ENCODE data around the gene LTB4R2. TPM values are rescaled to one million over a fixed set of nuclear protein-coding genes. Genes with fewer than 3 reads are reported as not detected.

LTB4R2 gene
- total RNA-seq, 1 donor from 2014 or later: 3.0 TPM

DNA sequence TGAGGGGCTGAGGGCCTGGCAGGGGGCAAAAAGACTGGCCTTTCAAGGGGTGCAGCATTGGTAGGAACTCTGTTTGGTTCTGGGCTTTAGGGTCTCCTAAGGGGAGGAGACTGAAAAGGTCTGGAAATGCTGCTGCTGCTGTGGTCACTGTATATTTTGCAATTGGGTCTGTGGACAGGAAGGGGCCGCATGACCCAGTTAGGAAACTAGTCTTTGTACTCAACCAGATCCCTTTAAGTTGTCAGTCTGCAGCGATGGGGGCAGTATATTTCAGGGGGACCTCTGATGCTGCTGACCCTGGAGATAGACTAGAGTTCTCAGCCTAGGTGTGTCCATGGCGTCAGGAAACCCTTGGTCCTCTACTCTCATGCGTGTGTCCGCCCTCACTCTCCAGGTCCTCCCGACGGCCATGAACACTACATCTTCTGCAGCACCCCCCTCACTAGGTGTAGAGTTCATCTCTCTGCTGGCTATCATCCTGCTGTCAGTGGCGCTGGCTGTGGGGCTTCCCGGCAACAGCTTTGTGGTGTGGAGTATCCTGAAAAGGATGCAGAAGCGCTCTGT lies 5.4 kb downstream of the LTB4R2 start:
- intact Hi-C loops (cut with DNase I): no loop called here
- H3K4me3 ChIP-seq: no peak overlapping the region
- no peaks in the 10 kb centered on the region for H3K36me3 ChIP-seq
- H3K27me3 ChIP-seq: peaks cover 4% of the 10 kb centered on the region
- DNase-seq (ENCODE audit: low spot score in 2 of 2): no peak
- H3K9me3 ChIP-seq: no peaks in the 10 kb centered on the region
- peaks cover 4 to 10% of the 10 kb centered on the region in 2 donors for H3K4me1 ChIP-seq
- no peak overlapping the region for H3K27ac ChIP-seq
- TF ChIP-seq, protein P1, sequence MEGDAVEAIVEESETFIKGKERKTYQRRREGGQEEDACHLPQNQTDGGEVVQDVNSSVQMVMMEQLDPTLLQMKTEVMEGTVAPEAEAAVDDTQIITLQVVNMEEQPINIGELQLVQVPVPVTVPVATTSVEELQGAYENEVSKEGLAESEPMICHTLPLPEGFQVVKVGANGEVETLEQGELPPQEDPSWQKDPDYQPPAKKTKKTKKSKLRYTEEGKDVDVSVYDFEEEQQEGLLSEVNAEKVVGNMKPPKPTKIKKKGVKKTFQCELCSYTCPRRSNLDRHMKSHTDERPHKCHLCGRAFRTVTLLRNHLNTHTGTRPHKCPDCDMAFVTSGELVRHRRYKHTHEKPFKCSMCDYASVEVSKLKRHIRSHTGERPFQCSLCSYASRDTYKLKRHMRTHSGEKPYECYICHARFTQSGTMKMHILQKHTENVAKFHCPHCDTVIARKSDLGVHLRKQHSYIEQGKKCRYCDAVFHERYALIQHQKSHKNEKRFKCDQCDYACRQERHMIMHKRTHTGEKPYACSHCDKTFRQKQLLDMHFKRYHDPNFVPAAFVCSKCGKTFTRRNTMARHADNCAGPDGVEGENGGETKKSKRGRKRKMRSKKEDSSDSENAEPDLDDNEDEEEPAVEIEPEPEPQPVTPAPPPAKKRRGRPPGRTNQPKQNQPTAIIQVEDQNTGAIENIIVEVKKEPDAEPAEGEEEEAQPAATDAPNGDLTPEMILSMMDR (IDR thresholded peaks at IDR 0.05): no peak

DNA sequence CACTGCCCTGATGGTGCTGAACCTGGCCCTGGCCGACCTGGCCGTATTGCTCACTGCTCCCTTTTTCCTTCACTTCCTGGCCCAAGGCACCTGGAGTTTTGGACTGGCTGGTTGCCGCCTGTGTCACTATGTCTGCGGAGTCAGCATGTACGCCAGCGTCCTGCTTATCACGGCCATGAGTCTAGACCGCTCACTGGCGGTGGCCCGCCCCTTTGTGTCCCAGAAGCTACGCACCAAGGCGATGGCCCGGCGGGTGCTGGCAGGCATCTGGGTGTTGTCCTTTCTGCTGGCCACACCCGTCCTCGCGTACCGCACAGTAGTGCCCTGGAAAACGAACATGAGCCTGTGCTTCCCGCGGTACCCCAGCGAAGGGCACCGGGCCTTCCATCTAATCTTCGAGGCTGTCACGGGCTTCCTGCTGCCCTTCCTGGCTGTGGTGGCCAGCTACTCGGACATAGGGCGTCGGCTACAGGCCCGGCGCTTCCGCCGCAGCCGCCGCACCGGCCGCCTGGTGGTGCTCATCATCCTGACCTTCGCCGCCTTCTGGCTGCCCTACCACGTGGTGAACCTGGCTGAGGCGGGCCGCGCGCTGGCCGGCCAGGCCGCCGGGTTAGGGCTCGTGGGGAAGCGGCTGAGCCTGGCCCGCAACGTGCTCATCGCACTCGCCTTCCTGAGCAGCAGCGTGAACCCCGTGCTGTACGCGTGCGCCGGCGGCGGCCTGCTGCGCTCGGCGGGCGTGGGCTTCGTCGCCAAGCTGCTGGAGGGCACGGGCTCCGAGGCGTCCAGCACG lies 6.1 kb downstream of the LTB4R2 start:
- Histone ChIP-seq H3K27ac (no peak overlapping the region), H3K4me3 (no peak overlapping the region), H3K27me3 (peaks cover 4% of the 10 kb centered on the region), H3K9me3 (no peaks in the 10 kb centered on the region), H3K4me1 (peaks cover 0 to 6% of the 10 kb centered on the region in 2 donors), H3K36me3 (no peaks in the 10 kb centered on the region)
- DNase-seq (ENCODE audit: low spot score in 2 of 2): no peak
- intact Hi-C loops (cut with DNase I): no loop called here
- TF ChIP-seq, protein P1 (IDR thresholded peaks at IDR 0.05): peak; percentile 8 to 14 (median 9)

DNA sequence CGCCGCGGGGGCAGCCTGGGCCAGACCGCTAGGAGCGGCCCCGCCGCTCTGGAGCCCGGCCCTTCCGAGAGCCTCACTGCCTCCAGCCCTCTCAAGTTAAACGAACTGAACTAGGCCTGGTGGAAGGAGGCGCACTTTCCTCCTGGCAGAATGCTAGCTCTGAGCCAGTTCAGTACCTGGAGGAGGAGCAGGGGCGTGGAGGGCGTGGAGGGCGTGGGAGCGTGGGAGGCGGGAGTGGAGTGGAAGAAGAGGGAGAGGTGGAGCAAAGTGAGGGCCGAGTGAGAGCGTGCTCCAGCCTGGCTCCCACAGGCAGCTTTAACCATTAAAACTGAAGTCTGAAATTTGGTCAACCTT lies 6.6 kb downstream of the LTB4R2 start:
- Histone ChIP-seq H3K4me3 (no peak overlapping the region), H3K36me3 (no peaks in the 10 kb centered on the region), H3K9me3 (no peaks in the 10 kb centered on the region), H3K27me3 (peaks cover 4% of the 10 kb centered on the region), H3K27ac (no peak overlapping the region), H3K4me1 (peaks cover 0 to 6% of the 10 kb centered on the region in 2 donors)
- intact Hi-C loops (cut with DNase I): no loop called here
- no peak for DNase-seq (ENCODE audit: low spot score in 2 of 2)
- TF ChIP-seq, protein P1 (IDR thresholded peaks at IDR 0.05): no peak

DNA sequence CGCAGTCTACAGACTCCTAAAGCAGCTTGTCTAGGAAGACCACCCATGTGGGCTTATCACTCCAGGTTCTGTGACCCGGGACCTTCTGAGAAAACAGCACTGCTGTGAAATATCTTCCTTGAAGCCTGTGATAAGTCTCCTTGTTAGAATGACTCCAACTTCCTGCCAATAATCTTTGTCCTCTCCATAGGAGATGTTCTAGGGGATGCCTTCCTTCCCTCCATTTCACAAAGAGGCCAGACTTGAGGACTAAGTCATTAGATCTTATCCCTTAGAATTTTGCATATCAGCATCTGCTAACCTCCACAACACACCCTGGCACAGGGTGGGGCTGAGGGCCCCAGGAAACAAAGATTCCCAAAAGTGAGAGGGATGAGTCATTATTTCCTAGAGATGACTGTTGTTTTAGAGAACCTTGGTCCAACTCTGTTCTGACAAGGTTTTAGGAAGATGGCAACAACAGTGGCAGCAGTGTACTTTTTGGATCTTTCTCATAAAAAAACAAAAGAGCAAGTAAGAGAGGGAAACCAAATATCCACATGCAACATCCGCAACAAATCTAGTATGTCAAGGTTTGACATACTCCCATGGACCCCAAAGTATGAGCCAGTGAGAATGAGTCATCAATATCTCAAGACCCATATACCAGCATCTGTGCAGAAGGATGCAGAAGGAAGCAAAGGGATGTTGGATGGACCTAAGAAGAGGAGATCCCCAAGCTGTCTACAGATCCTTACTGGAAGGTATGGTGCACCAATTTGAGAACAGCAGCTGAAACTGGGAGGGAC lies 7.4 kb downstream of the LTB4R2 start:
- Histone ChIP-seq H3K4me3 (no peak overlapping the region), H3K4me1 (peaks cover 0 to 6% of the 10 kb centered on the region in 2 donors), H3K27ac (no peak overlapping the region), H3K36me3 (no peaks in the 10 kb centered on the region), H3K9me3 (no peaks in the 10 kb centered on the region), H3K27me3 (peaks cover 4% of the 10 kb centered on the region)
- TF ChIP-seq, protein P1 (IDR thresholded peaks at IDR 0.05): no peak
- intact Hi-C loops (cut with DNase I): no loop called here
- DNase-seq (ENCODE audit: low spot score in 2 of 2): no peak

DNA sequence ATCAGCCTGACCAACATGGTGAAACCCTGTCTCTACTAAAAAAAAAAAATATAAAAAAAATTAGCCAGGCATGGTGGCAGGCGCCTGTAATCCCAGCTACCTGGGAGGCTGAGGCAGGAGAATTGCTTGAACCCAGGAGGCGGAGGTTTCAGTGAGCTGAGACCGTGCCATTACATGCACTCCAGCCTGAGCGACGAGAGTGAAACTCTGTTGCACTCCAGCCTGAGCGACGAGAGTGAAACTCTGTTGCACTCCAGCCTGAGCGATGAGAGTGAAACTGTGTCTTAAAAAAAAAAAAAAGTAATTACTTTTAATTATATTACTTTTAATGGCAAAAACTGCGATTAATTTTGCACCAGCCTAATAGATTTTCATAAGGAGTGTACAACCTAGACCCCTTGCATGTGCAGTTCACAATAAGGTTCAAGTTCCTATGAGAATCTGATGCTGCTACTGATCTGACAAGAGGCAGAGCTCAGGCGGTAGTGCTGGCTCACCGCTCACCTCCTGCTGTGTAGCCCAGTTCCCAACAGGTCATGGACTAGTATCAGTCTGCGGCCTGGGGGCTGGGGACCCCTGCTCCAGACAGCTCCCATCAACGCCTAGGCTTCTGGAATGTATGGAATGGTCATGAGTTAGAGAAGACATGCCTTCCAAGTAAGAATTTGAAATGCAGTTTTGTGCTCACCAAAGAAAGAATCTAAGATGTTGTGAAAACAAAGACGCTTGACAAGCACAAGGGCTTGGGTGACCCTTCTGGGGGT lies 11.5 kb downstream of the LTB4R2 start:
- Histone ChIP-seq H3K9me3 (no peaks in the 10 kb centered on the region), H3K4me3 (no peak overlapping the region), H3K4me1 (peaks cover 0 to 2% of the 10 kb centered on the region in 2 donors), H3K27me3 (peaks cover 2% of the 10 kb centered on the region), H3K36me3 (no peaks in the 10 kb centered on the region), H3K27ac (no peak overlapping the region)
- DNase-seq (ENCODE audit: low spot score in 2 of 2): no peak
- intact Hi-C loops (cut with DNase I): no loop called here
- TF ChIP-seq, protein P1 (IDR thresholded peaks at IDR 0.05): no peak
